ENCODE data around the gene SEL1L. TPM values are rescaled to one million over a fixed set of nuclear protein-coding genes. Genes with fewer than 3 reads are reported as not detected.

The SEL1L gene
- total RNA-seq, 2 experiments from 2014 or later = 40.5 to 41.2 TPM

Other genes starting within 250 kb of the SEL1L start
- under 1 TPM; 0.12 to 0.14 TPM for gene STON2, start 133.5 kb downstream of the SEL1L start, total RNA-seq